Measurements from ENCODE around the gene SIAE.

The SIAE gene, protein sequence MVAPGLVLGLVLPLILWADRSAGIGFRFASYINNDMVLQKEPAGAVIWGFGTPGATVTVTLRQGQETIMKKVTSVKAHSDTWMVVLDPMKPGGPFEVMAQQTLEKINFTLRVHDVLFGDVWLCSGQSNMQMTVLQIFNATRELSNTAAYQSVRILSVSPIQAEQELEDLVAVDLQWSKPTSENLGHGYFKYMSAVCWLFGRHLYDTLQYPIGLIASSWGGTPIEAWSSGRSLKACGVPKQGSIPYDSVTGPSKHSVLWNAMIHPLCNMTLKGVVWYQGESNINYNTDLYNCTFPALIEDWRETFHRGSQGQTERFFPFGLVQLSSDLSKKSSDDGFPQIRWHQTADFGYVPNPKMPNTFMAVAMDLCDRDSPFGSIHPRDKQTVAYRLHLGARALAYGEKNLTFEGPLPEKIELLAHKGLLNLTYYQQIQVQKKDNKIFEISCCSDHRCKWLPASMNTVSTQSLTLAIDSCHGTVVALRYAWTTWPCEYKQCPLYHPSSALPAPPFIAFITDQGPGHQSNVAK

GRCh38 chr11:124673333-124674167, at the start of gene SIAE, which contains the start of gene SPA17:
Gene SIAE, minus strand, starts transcription at chr11:124673739. Its CDS starts 31 bp downstream, at chr11:124673708.
Gene SPA17, plus strand, starts transcription at chr11:124673904. Its CDS starts 1,361 bp downstream, at chr11:124675265.
- peak; percentile 89 for DNase-seq

GRCh38 chr11:124722176-124722575, 48.6 kb upstream of the SIAE start:
- no peak for DNase-seq

DNA sequence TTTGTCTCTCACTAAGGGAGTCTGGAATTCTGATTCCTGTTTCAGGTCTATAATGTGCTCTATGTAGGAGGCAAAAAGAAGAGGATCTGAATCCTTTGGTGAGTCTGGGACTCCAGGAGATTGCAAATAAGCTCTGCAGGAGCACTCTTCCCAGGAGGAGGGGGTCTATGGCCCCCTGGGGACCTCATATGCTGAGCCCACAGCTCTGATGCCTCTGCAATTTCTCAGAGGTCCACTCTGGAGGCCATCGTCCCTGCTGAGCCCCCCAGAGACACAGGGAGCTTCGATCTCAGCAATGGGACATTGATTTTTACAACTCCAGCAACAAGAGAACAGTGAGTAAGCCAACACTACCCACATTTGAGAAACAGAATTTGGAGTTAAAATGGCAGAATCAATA, 46.0 kb upstream of the SIAE start:
- no peak for DNase-seq

GRCh38 chr11:124718801-124719200, 45.3 kb upstream of the SIAE start:
- DNase-seq: no peak

DNA sequence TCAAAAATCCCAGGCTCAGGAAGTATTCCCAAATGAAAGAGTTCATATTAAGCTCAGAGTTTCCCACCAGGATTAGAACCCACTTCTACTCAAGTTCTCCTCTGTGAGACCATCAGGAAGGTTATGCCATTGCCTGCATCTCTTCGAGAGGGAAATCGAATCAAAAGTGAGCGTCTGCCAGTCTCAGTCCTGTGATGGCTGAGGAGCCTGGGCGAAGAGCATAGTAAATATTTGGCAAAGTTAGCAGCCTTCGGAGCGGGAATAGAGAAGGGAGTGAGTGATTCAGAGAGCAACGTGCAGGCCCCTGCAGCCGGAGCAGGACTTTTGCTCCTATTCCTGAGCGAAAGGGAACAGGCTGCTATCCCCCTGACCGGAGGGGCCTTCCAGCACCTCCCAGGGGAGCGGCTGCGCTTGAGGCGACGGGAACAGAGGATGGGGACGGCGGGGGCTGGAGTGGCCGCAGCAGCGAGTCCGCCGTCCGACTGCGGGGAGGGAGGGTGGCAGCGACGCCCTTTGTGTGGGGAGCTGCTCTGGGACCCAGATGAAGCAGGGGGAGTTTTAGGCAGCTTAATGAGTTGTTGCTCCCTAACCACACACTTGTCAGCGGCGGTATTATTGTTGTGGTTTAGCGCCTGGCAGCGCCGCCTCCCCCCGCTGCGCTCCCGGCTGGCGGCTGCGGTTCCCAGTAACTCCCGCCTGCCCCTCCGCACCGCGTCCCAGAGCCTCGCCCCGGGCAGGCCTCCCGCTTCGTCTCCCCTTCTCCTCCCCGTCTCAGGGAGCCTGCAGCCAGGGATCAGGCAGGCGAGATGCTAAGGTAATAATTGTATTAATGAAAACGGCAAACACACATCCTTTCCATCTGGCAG, 44.5 kb upstream of the SIAE start:
- peak; percentile 18 for DNase-seq

DNA sequence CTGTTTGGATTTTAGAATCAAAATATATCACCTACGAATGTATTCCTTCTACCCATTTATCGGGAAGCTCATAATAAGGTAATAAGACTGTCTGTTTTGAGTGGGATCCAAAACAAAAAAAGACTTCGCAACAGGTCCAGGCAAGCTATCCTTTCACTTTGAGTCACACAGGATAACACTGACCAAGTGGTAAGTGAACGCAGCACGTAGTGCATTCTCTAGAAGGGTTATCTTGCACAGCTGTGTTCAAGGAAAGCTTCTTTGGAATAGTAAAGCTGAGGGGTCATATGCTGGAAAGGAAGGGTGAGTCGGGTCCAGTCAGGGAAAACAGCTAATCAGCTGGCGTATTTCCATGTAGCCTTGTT, 43.9 kb upstream of the SIAE start:
- DNase-seq: no peak

DNA sequence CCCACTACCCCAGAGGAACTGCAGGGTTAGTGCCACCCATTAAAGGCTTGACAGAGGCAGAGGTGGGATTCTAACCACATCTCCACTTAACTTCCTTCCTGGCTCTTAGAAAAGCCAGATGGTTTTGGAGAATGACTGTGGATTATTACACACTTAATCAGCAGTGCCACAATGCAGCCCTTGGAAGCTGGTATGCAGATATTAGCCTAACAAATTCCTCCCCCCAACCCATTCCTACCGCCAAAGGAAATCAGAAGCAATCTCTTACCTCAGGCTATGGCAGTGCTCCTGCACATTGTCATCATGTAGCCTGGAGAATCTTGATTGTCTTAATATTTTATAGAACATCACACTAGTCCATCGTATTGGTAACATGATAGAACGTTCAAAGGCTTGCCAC, 43.1 kb upstream of the SIAE start:
- no peak for DNase-seq

DNA sequence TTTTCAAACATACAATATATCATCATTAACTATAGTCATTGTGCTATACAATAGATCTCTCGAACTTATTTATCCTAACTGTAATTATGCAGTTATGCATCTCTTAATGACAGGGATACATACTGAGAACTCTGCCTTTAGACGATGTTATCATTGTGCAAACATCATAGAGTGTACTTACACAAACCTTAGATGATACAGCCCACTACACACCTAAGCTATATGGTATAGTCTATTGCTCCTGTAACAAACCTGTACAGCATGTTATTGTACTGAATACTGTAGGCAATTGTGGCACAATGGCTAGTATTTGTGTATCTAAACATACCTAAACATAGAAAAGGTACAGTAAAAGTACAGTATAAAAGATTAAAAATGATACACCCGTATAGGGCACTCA, 38.9 kb upstream of the SIAE start:
- no peak for DNase-seq

GRCh38 chr11:124707829-124708228, 34.3 kb upstream of the SIAE start:
- DNase-seq: no peak

- no peak for DNase-seq
Measured at GRCh38 chr11:124700028-124700427, 26.5 kb upstream of the SIAE start.

- DNase-seq: no peak
Measured at GRCh38 chr11:124699547-124699946, 26.0 kb upstream of the SIAE start.

DNA sequence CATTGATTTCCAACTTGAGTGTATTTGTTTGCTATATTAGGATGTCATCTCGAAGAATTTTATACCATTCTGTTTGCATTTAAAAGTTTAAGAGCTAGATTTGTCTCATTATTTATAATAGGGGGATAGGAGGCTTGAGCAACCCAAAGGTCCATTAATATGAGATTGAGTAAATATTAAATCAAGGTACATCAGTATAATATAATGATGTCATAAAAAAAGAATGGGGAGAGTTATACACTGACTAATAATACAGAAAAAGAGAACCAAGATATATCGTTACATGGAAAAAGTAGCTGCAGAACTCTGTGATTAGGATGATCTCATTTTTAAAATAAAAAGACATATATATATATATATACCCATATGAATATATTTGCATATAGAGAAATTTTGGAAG, 19.6 kb upstream of the SIAE start:
- DNase-seq: no peak

- DNase-seq: no peak
Measured at GRCh38 chr11:124682443-124682842, 8.9 kb upstream of the SIAE start.

DNA sequence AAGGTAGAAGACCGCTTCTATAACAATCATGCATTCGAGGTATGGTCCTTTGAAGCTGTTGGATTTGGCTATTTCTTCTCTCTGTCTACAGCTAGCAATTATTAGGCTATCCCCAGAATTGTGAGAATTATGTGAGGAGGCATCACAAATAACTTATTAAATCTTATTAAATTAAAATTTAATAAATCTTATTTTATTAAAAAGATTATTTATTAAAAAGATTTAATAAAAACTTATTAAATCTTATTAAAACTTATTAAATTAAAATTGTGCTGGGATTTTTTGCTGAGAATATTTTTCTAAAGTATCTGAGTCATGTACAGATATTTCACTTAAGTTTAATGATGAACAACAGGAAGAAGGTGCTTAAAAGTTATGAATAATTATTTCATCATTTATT, 7.9 kb upstream of the SIAE start:
- no peak for DNase-seq

- DNase-seq: no peak
Measured at GRCh38 chr11:124678416-124678815, 4.9 kb upstream of the SIAE start.

DNA sequence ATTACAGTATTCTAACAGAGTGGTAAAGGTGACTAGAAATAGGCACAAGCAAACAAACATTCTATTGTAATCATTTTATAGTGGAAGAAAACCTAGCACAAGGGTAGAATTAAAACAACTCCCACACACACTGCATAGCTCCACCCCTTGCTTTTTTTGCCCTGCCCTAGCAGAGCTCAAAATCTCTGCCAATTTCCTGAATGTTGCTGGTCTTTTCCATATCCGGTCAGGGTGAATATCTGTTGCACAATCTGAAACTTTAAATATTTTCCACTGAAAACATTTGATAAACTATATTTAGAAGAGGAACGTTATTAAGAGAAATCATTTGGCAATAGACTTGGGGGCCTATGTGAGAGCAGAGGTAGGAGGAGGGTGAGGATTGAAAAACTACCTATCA, 2.8 kb upstream of the SIAE start:
- DNase-seq: no peak

DNA sequence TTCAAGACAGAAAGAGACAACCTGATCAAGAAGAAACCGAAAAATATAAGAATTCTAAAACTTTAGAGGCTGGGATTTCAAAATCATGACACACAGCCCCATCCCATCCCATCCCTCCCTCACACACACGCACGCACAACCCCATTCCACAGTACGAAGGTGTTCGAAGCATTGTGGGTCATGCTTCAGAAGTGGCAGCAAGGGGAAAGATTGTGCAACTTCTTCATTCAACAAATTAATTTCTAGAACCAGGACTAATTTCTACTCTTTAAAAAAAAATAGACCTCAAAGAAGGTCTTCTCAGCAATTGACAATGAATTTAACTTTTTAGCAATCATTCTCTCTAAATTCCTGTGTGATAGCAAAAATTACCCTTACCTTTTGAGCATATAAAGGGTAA, 1.0 kb upstream of the SIAE start:
- no peak for DNase-seq

DNA sequence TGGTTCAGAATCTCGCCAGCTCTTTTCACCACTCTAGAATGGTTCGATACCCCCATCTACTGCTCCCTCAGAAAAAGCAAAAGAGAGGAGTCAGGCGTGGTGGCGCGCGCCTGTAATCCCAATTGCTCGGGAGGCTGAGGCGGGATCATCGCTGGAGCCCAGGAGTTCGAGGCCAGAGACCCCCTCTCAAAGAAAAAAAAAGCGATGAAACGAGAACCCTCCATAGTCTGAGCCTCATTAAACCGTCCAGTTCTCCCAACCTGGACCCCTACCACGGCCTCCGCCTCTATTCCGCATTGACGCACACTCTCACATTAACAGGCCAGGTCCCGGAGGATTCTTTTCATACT, 604 bp upstream of the SIAE start:
- DNase-seq: no peak

DNA sequence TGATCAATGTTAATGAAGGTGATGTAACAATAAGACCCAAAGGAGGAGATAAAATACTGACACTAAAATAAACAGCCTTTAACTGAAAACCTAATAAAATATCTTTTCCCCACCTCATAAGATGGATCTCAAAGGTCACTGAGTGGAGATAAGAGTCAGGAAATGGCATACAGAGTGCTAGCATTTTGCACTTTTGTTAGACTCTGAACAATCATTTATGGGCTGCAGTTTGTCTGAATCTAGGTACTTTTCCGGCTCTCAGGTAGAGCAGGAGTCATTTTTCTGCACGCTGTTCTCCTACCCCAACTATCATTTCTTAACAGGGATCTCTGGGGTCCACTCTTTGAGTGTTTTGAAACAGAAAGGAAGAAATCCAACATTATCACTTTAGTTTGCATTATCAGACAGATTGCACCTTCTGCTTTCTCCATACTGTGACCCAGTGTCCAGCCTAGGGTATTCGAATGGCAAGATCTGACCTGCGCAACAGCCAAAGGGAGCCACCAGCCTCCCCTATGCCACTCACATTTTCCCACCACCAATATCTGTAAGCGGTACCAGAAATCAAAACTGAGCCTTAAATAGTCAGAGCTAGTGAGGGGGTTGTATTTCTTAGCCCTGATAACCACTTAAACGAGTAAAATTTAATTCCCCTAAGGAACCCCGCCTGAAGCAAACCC, 863 bp downstream of the SIAE start:
- DNase-seq: no peak

GRCh38 chr11:124670732-124671131, 2.8 kb downstream of the SIAE start:
- DNase-seq: peak; percentile 58

DNA sequence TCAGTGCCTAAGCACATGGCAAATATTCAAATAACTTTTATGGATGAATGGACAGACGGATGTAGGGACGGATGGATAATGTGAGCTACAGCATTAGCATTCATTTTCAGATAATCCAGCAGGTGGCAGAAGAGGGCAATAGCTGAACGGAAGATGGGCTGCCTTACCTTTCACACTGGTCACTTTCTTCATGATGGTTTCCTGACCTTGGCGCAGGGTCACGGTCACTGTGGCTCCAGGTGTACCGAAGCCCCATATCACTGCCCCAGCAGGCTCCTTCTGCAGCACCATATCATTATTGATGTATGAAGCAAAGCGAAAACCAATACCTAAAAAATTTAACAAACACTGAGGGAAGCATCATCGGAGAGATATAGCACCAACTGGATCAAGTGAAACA, 4.3 kb downstream of the SIAE start:
- DNase-seq: peak; percentile 30

DNA sequence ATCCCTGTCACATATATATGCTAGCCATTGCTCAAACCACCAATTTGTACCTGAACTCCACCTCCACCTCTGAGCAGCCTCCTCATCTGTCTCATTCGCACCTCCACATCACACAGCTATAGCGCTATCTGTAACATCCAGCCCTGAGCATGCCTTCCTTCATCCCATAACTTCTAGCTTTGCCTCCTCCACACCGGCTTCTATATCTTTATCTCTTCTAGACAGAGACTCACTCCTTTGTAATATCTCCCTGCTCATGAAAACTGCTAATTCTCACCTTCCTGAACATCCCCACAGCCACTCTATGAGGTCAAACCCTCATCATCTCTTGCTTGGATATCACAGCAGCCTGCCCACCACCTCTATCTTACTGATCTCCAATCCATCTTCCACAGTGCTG, 5.9 kb downstream of the SIAE start:
- DNase-seq: no peak
